GM18907 (cell line): ENCODE measurements around the gene KCNJ14.
"Not testable (repeated sequence)": the region's sequence is repeated elsewhere in the genome, so short reads cannot be mapped to it uniquely, and the experiment has no call there.

Experiments used
- ATAC-seq: cut with Tn5 transposase; IDR thresholded peaks from one replicate; pipeline ENCODE4 v1.9.1; 2021; ENCODE audit warnings: mild to moderate bottlenecking, moderate library complexity; ENCODE audit not compliant: unreplicated experiment

KCNJ14 gene

GRCh38 chr19:48486706-48487105 lies 31.3 kb downstream of the KCNJ14 start:
- not testable (repeated sequence) for ATAC-seq

DNA sequence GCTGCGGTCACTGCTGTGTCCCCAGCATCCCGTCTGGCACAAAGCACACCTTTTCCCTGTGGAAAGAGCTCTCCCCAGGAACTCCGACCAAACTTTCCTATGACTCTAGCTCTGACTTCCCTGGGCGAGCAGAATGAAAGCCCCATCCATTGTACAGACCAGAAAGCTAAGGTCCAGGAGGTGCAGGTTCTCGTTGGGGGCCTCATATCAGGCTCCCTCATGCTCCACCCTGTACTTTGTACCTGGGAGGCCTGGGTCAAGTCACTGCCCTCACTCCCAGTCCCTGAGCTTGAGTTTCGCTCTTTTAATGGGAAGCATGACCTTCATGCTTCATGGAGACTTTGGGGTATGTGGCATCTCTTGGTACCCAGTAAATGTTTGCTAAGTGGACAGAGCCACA lies 32.2 kb downstream of the KCNJ14 start:
- no peak for ATAC-seq

GRCh38 chr19:48487948-48488347 lies 32.6 kb downstream of the KCNJ14 start:
- no peak for ATAC-seq

GRCh38 chr19:48488478-48488877 lies 33.1 kb downstream of the KCNJ14 start:
- not testable (repeated sequence) for ATAC-seq

- no peak for ATAC-seq
These were observed 34.3 kb downstream of the KCNJ14 start for GRCh38 chr19:48489608-48490216.

GRCh38 chr19:48490981-48491792 lies 35.8 kb downstream of the KCNJ14 start:
- ATAC-seq: no peak

DNA sequence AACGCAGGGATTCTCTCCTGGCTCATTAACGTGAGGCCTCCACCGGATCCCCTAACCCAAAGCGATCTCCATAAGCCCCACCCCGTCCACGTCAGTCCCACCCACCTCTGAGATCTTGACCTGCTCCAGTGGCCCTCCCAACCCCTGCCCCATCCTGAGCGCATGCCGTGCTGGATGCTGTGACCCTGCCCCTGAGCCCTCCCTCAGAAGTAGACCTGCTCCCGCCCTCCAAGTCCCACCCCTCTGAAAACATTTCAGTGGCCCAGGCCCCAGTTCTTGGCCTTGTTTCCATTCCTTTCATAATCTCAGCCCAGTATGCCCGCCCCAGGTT lies 36.4 kb downstream of the KCNJ14 start:
- ATAC-seq: no peak

DNA sequence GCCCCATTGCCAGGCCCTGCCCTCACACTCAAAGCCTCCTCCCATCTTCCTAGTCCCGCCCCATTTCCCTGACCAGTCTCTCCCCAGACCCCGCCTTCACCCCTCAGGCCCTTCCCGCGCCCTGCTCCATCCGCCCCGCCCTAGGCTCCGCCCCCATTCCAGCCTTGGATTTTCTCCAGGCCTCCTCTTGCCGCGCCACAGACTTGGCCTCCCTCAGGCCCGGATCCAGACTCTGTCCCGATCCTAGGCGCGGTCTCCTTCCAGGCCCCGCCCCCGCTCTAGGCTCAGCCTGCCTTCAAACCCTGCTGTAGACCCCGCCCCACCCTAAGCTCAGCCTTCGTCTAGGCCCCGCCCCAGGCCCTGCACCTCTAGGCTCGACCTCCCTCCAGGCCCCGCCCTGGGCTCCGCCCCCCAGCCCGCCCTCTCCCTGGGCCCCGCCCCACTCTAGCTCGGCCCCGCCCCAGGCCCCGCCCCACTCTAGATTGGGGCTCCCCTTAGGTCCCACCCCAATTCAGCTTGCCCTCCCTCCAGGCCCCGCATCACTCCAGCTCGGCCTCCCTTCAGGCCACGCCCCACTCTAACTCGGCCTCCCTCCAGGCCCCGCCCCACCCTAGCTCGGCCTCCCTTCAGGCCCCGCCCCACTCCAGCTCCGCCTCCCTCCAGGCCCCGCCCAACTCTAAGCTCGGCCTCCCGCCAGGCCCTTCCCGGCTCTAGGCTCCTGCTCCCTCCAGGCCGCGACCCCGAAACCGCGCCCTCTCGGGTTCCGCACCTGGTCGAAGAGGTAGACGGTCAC lies 37.7 kb downstream of the KCNJ14 start:
- peak; percentile 56 for ATAC-seq

GRCh38 chr19:48493718-48494401 lies 38.5 kb downstream of the KCNJ14 start:
- ATAC-seq: no peak

GRCh38 chr19:48495396-48495795 lies 40.0 kb downstream of the KCNJ14 start:
- no peak for ATAC-seq

GRCh38 chr19:48496959-48497727 lies 41.8 kb downstream of the KCNJ14 start:
- no peak for ATAC-seq

GRCh38 chr19:48497728-48498594 lies 42.6 kb downstream of the KCNJ14 start:
- no peak for ATAC-seq

DNA sequence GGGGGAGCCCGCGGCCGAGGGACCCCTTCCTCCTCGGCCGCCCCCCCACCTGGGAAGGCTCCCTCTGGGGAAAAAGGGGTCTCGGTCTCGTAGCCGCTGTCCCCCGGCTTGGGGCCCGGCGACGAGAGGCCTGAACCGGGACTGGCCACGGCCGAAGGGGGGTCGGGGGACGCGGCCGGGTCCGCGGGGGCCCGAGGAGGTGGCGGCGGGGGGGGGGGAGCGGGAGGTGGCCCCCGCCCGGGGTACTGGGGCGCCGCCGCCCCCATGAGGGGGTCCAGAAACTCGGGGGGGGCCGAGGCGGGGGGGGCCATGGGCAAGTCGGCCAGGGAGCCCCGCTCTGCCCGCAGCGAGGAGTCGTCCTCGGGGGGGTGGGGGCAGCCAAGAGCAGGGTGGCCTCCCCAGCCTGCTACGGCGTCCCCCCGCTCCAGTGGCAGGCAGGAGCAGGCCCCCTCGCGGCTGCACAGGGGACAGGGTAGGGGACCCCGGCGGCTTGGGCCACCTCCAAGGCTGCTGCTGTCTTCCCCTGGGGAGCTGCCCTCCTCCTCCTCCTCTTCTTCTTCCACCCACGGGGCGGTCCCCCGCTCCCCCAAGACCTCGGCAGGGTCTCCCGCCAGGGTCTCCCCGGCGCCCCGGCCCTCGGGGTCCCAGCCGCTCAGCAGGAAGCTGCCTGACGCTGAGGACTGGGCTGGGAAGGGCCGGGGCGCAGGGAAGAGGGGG lies 43.4 kb downstream of the KCNJ14 start:
- ATAC-seq: no peak

DNA sequence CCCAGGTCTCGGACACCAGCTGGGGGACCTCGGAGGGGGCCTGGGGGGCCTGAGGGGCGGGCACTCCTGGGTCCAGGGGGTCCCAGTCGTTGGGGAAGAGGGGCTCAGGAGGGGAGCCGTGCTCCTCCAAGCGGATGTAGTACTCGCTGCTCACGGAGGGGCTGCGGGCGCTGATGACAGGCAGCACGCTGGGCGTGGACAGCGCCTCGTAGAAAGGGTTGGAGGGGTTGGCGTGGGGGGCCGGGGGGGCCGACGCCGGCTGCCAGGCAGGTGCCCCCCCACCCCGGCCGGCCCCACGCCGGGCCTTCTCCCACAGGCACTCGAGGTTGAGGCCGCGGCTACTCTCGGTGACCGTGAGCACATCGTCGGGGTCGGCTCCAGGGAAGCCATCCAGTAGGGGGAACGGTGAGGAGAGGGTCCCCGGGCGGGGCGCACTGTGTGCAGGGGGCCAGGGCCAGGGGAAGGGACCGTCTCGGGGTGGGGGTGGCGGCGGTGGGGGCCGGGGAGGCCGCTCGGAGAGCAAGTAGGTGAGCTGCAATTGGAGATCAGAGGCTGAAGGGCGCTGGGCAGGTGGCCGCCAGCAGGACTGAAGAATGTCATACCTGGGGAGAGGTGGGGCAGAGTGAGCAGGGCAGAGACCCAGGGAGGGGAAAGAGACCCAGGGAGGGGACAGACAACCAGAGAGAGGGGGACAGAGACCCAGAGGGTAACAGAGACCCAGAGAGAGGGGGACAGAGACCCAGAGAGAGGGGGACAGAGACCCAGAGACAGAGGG lies 44.1 kb downstream of the KCNJ14 start:
- ATAC-seq: no peak

- ATAC-seq: no peak
These were observed 45.6 kb downstream of the KCNJ14 start for GRCh38 chr19:48500830-48501493.

- no peak for ATAC-seq
These were observed 46.3 kb downstream of the KCNJ14 start for GRCh38 chr19:48501494-48502349.
